Measurements from ENCODE around the gene PASK.

PASK gene

GRCh38 chr2:241133436-241133820, 15.8 kb downstream of the PASK start:
- ChIA-PET CTCF (no interaction called here), POLR2A (no interaction called here)
- TF ChIP-seq FOXM1 (IDR thresholded peaks at IDR 0.05; ENCODE audit: borderline replicate concordance) = no peak
- TF ChIP-seq L3MBTL2 (conservative IDR thresholded peaks at IDR 0.05) = no peak
- TF ChIP-seq FOXA1 (IDR thresholded peaks at IDR 0.05) = no peak
- TF ChIP-seq SP1 (IDR thresholded peaks at IDR 0.05) = no peak
- DNase-seq (ENCODE audit: extremely low spot score) = no peak

GRCh38 chr2:241132538-241133435, 16.5 kb downstream of the PASK start:
- TF ChIP-seq ARNT (IDR thresholded peaks at IDR 0.05) = no peak
- TF ChIP-seq FOXM1 (IDR thresholded peaks at IDR 0.05; ENCODE audit: borderline replicate concordance) = no peak
- TF ChIP-seq TARDBP (IDR thresholded peaks at IDR 0.05) = no peak
- TF ChIP-seq LEF1 (IDR thresholded peaks at IDR 0.05; ENCODE audit: borderline replicate concordance) = no peak
- TF ChIP-seq ELF4 (IDR thresholded peaks at IDR 0.05) = no peak
- TF ChIP-seq L3MBTL2 (conservative IDR thresholded peaks at IDR 0.05) = no peak
- TF ChIP-seq NFRKB (IDR thresholded peaks at IDR 0.05) = no peak
- no peak for TF ChIP-seq SP1 (IDR thresholded peaks at IDR 0.05)
- TF ChIP-seq ZNF384 (IDR thresholded peaks at IDR 0.05) = no peak
- TF ChIP-seq CTBP1 (IDR thresholded peaks at IDR 0.05; ENCODE audit: borderline replicate concordance) = no peak
- TF ChIP-seq SUZ12 (IDR thresholded peaks at IDR 0.05) = no peak
- no peak for TF ChIP-seq BHLHE40 (IDR thresholded peaks at IDR 0.05; ENCODE audit: borderline replicate concordance)
- no peak for TF ChIP-seq HDGF (IDR thresholded peaks at IDR 0.05; ENCODE audit: borderline replicate concordance)
- TF ChIP-seq PKNOX1 (IDR thresholded peaks at IDR 0.05) = no peak
- TF ChIP-seq FOXA1 (IDR thresholded peaks at IDR 0.05) = no peak
- no peak for TF ChIP-seq FOXK2 (IDR thresholded peaks at IDR 0.05)
- ChIA-PET POLR2A (no interaction called here), CTCF (interaction anchor here (0.6 to 0.7 kb wide), 2 partner anchors 115 to 218 kb away, joined by 3 read pairs; no protein-coding TSS in a partner anchor)
- no peak for DNase-seq (ENCODE audit: extremely low spot score)

GRCh38 chr2:241131531-241131930, 17.7 kb downstream of the PASK start:
- POLR2A ChIA-PET = no interaction called here
- CTCF ChIA-PET = no interaction called here
- no peak for DNase-seq (ENCODE audit: extremely low spot score)
- no peak for TF ChIP-seq HDGF (IDR thresholded peaks at IDR 0.05; ENCODE audit: borderline replicate concordance)
- TF ChIP-seq CTBP1 (IDR thresholded peaks at IDR 0.05; ENCODE audit: borderline replicate concordance) = no peak
- no peak for TF ChIP-seq SUZ12 (IDR thresholded peaks at IDR 0.05)
- no peak for TF ChIP-seq SP1 (IDR thresholded peaks at IDR 0.05)
- no peak for TF ChIP-seq L3MBTL2 (conservative IDR thresholded peaks at IDR 0.05)
- no peak for TF ChIP-seq BHLHE40 (IDR thresholded peaks at IDR 0.05; ENCODE audit: borderline replicate concordance)
- no peak for TF ChIP-seq PKNOX1 (IDR thresholded peaks at IDR 0.05)
- no peak for TF ChIP-seq ARNT (IDR thresholded peaks at IDR 0.05)
- no peak for TF ChIP-seq FOXA1 (IDR thresholded peaks at IDR 0.05)
- no peak for TF ChIP-seq NFRKB (IDR thresholded peaks at IDR 0.05)
- no peak for TF ChIP-seq FOXK2 (IDR thresholded peaks at IDR 0.05)
- TF ChIP-seq ELF4 (IDR thresholded peaks at IDR 0.05) = no peak
- TF ChIP-seq TARDBP (IDR thresholded peaks at IDR 0.05) = no peak
- TF ChIP-seq LEF1 (IDR thresholded peaks at IDR 0.05; ENCODE audit: borderline replicate concordance) = no peak
- no peak for TF ChIP-seq FOXM1 (IDR thresholded peaks at IDR 0.05; ENCODE audit: borderline replicate concordance)
- TF ChIP-seq ZNF384 (IDR thresholded peaks at IDR 0.05) = no peak

GRCh38 chr2:241130316-241130715, 19.0 kb downstream of the PASK start:
- ChIA-PET POLR2A (no interaction called here), CTCF (no interaction called here)

More at GRCh38 chr2:241130316-241130715, 19.0 kb downstream of the PASK start:
- no peak for DNase-seq (ENCODE audit: extremely low spot score)
- no peak for TF ChIP-seq LEF1 (IDR thresholded peaks at IDR 0.05; ENCODE audit: borderline replicate concordance)
- no peak for TF ChIP-seq L3MBTL2 (conservative IDR thresholded peaks at IDR 0.05)
- TF ChIP-seq FOXM1 (IDR thresholded peaks at IDR 0.05; ENCODE audit: borderline replicate concordance) = no peak
- TF ChIP-seq CTBP1 (IDR thresholded peaks at IDR 0.05; ENCODE audit: borderline replicate concordance) = no peak
- TF ChIP-seq SUZ12 (IDR thresholded peaks at IDR 0.05) = no peak
- TF ChIP-seq BHLHE40 (IDR thresholded peaks at IDR 0.05; ENCODE audit: borderline replicate concordance) = no peak
- TF ChIP-seq ZNF384 (IDR thresholded peaks at IDR 0.05) = no peak
- TF ChIP-seq ARNT (IDR thresholded peaks at IDR 0.05) = no peak
- TF ChIP-seq FOXK2 (IDR thresholded peaks at IDR 0.05) = no peak
- TF ChIP-seq HDGF (IDR thresholded peaks at IDR 0.05; ENCODE audit: borderline replicate concordance) = no peak
- no peak for TF ChIP-seq FOXA1 (IDR thresholded peaks at IDR 0.05)
- TF ChIP-seq SP1 (IDR thresholded peaks at IDR 0.05) = no peak
- TF ChIP-seq ELF4 (IDR thresholded peaks at IDR 0.05) = no peak
- TF ChIP-seq PKNOX1 (IDR thresholded peaks at IDR 0.05) = no peak

Measured in HEK293T (cell line).